HK-2 (cell line): ENCODE results near the gene PPARD.
"Not testable (repeated sequence)": the region's sequence is repeated elsewhere in the genome, so short reads cannot be mapped to it uniquely, and the experiment has no call there.

Experiments used
- DNase-seq: peaks from one replicate; pipeline ENCODE4 v3.0.0-alpha.2; 2018; ENCODE audit not compliant: unreplicated experiment

PPARD gene

DNA sequence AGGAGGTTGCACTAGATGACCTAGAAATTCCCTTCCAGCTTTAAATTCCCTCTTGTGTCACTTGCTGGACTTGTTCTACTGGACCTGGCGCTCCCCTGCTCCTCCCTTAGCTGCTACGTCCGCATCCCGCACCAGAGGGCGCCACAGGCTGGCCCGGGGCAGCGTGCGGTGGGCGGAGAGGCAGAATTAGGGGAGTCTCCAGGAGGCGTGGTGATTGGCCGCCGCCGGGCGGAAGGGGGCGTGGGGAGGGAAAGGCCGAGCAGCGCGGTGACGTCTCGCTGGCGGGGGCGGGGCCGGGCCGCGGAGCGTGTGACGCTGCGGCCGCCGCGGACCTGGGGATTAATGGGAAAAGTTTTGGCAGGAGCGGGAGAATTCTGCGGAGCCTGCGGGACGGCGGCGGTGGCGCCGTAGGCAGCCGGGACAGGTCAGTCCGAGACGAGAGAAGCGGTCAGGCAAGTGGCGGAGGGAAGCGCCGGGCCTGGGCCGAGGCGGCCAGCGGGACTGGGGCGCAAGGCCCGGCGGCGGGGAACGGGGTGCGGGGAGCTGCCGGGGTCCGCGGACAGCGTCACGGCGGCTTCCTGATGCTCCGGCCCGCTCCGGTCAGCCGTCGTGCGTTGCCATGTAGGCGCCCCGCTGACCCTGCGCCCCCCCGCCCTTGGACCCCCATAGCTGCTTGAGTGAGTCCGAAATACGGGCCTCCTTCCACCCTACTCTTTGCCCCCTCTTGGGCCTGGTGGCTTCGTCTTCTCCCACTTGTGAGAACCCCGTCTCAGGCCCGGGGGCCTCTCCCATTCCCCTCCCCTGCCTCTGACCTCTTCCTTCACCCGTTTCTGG lies at the start of gene PPARD:
Gene PPARD, plus strand, starts transcription at position 301 of the 834 bp plus-strand sequence. CDS start 68,530 bp downstream, outside the sequence.
- peak; percentile 98 for DNase-seq

DNA sequence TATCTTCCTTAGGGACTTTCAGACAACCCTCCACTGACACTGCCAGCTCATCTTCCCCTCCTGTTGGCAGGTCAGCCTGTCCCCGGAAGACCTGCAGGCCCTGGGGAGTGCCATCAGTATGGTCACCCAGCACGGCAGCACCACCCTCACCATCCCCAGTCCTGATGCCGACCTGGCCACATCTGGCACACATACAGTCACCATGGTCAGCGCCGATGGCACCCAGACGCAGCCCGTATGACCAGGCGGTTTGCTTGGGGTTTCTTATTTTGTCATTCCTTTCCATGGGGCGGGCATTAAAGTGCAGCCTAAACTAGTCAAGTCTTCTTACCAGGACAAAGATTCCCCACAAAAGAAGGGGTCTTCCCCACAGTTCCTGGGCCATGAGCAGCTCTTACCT lies 48.7 kb upstream of the PPARD start:
- no peak for DNase-seq

DNA sequence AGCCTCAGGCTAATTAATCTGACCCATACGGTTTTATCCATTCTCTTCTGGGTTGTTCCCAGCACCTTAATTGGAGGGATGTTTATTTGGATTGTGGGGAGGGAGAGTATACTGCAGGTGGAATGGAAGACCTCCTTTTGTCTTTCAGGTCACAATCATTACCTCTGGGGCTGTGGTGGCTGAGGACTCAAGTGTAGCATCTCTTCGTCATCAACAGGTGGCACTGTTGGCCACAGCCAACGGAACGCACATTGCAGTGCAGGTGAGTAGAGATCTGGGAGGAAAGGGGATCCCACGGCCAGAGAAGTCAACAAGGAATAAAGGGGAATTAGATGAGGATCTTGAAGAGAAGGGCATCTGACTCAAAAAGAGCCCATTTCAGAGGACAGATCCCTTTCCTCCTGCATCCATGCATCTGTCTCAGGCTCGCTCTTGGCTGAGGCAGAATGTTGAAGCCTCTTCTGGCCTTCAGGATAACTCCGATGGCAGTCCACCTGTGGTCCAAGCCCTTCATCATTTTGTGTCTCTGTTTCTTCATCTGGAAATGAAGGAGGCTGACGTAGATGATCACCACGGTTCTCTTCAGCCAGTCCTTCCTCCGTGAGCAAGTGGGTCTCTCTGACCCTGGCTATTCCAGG lies 47.9 kb upstream of the PPARD start:
- peak; percentile 22 for DNase-seq

DNA sequence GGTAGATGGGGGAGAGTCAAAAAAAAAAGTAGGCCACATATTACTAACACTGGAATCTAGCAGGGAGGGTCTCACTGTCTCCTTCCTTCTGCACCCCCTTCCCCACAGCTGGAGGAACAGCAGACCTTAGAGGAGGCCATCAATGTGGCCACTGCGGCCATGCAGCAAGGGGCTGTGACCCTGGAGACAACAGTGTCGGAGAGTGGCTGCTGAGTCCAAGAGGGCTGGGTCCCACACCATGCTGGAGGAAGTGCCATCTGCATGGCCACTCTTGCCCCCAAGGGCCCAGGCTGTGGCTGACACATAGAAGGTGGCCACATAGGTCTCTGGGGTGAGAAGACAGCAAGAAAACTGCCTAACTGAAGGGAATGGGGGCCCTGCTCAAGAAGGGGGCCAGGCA lies 47.3 kb upstream of the PPARD start:
- no peak for DNase-seq

DNA sequence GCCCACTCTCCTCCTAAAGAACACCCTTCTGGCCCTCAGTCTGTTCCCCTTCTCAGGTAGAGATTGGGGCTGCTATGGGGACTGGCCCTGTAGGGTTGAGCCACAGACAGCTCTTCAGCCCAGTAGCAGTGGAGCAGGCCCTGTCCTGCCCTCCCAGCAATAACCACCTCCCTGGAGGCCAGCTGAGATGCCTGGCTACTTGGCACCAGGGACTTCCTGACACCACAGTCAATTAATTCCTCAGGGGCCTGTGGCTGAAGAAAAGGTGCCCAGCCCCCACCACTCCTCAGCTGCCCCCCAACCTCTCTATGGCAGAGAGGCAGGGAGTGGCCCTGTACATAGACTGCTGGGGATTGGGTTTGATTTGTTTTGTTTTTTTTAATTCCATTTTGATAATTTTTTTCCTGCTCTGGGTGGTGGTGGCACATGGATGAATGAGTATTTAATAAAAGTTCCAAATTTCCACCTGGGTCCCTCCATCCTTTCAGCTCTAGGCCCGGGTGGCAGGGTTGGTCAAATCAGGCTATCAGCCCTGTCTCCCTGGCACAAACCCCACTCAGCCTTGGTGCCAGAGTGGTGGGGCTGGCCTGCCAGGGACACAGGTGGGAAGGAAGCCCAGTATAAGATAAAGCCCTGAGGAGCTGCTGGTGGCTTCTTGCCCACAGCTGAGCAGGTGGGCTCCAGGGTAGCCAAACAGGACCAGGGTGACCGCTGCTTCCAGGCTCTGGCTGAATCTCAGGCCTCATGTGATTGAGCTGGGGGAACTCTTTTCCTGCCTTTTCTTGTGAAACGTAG lies 46.6 kb upstream of the PPARD start:
- no peak for DNase-seq

DNA sequence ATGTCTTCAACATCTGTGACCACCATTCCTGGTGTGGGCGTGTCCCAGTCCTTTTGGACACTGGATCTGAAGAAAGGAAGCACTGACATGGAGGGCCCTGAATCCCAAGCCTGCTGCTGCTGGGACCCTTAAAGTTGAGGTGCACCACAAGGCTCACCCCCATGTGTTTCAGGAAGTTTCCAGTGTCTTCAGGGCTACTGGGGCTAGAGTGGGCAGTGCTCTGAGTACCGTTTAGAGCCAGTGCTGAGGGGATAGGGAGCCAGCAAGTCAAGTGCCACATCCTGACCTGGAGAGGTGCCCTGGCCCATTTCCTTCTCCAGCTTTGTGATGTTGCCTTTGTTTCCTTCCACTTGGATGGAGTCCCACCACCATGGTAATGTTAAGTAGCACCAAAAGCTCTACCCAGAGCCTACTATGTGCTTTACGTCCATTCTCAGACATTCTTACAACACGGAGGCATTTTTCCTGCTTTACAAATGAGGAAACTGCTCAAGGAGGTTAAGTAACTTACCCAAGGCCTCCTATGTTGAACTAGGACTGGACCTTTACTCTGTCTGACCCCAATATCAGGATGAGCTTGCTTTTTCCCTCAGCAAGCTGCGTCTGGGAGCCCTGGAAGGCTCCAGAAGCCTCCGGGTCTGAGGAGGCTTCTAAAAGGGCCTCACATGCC lies 45.3 kb upstream of the PPARD start:
- no peak for DNase-seq

DNA sequence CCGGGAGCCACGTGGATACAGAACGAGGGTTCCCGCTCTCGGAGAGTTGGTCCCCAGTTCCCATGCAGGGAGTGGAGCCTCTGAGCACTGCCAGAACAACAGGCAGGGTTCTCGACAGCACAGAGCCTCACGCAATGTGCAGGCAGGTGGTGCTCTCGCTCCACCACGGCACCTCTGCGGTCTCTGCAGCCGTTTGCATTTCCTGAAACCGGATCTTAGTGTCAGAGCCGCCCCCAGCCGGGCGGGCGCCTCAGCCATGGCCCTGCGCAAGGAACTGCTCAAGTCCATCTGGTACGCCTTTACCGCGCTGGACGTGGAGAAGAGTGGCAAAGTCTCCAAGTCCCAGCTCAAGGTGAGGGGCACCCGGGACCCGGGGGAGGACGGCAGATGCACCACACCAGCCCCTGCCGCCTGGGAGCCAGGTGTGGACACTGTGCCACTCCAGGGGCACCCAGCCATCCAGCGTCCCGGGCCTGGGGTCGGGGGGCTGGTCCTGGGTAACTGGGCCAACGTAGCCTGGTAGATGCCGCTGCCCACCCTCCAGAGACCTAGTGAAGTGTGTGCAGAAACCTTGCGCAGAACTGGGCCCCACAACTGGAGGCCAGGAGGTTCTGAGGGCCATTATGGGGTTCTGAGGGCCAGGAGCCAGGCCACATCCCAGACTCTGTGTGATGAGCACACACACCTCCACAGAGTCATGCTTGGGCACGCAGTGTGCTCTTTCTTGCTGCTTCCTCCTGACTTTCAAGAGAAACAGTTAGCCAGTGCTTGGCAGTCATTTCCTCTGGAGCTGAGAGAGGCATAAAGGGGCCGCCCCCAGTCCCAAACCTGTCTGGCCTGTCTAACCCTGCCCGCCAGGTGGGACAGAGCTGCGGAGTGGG lies 44.5 kb upstream of the PPARD start, which contains the start of gene DEF6:
Gene DEF6, plus strand, starts transcription at position 218 of the 881 bp plus-strand sequence. Its CDS starts 39 bp downstream, at position 257.
- no peak for DNase-seq

DNA sequence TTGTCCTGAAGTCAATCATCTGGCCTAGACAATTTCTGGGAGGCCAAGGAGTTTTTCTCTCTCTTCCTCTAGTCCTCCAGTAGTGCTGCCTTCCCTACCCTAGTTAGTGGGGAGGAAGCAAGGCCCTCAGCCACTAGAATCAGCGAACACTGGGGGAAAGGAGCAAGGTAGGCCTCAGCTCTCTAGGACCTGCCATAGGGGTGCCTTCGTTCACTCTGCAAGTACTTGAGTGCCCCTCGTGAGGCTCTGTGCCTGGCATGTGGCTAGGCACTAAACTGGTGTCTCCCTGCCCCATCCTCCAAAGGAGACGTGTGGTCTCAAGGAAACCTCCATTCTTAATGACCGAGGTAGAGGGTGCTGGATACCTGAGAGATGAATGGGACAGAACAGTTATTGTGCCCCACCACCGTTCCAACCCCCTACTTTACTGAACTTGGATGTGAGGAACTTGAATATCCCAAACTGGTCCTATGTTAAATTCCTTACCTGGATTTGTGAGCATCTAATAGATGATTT lies 43.7 kb upstream of the PPARD start:
- DNase-seq: no peak

DNA sequence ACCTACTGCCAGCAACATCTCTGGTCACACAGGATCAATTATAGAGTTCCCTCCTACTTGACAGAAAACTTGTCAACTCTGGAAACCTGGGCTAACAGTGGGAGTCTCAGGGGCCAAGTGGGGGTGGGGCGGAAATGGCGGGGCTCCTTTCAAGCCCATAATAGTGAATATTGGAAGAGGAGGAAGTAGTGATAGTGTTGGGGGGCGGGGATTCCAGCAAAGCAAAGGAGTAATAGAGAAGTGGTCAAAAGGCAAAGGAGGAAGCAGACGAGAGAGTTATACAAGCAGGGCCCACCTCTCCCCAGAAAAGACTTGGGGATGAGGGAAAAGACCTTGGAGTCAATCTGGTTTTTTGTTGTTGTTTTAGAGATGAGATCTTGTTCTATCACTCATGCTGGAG lies 42.7 kb upstream of the PPARD start:
- DNase-seq: no peak

DNA sequence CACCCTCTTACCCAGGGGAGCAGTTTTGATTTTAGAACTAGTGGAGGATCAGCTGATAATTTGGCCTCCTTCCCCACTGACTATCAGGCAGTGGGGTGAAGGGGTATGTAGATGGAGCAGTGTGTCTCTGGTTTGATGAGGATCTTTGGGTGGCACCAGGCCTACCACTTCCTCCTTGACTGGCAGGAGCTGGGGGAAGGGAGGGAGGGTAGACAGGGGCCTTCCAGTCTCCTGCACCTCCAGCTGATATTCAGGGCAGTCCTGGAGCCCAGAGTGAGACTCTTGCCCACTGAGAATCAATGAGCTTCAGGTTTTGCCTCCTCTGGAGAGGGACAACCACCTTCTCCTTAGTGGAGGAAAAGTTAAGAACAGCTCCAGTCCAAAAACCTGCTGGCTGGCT lies 41.5 kb upstream of the PPARD start:
- DNase-seq: no peak

DNA sequence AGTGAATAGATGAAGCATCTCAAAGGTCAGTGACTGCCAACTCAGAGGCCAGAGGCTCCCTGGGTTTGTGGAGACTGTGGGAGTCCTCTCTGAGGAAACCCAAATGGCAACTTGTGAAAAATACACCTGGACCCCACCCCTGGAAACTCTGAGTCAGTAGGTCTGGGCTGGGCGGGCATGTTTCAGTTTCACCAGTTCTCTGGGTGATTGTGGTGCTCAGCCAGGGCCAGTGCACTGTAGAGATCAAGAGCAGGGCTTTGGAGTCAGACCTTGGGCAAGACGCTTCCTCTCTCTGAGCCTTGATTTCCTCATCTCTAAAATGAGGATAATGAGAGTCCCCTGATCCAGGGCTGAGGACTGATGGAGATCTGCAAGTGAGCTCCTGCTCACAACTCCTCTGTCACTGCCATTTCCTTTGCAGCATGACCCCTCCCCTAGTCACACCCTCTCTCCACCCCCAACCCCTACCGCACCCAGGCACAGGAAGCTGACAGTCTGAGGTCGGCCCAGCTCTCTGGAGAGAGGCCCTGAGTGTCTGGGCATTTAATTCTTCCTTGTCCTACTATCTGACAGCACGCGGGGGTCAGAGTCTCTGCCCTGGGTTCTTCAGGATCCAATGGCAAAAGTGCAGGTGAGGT lies 39.6 kb upstream of the PPARD start:
- peak; percentile 44 for DNase-seq

DNA sequence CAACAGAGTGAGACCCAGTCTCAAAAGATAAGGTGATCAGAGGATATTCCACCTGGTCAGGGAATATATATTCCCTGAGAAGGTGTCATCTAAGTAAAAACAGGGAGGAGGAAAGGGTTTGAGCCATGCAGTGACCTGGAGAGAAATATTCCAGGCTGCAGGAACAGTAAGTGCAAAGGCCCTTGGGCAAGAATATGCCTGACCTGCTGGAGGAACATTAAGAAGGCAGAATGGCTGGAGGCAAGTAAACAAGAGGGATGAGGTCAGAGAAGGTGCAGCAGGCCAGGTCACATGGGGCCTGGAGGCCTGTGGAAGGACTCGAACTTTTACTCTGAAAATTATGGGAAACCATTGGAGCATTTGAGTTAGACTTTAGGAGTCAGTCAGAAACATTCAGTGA lies 38.1 kb upstream of the PPARD start:
- no peak for DNase-seq

DNA sequence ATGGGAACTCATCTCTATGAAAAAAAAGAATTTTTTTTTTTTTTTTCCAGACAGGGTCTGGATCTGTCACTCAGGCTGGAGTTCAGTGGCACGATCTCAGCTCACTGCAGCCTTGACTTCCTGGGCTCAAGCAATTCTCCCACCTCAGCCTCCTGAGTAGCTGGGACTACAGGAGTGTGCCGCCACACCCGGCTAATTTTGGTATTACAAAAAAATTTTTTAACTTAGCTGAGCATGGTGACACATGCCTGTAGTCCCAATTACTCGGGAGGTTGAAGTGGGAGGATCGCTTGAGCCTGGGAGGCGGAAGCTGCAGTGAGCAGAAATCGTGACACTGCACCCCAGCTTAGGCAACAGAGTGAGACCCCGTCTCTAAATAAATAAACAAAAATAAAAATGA lies 37.2 kb upstream of the PPARD start:
- DNase-seq: no peak

DNA sequence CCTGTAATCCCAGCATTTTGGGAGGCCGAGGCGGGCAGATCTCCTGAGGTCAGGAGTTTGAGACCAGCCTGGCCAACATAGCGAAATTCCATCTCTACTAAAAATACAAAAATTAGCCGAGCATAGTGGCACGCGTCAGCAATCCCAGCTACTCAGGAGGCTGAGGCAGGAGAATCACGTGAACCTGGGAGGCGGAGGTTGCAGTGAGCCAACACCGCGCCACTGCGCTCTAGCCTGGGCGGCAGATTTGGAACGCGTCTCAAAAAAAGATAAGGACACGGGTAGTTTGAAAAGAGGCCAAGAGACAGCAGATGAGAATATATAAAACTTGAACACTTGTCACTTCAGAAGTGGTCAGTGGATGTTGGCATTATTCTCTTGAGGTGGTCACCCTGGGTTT lies 35.2 kb upstream of the PPARD start:
- DNase-seq: not testable (repeated sequence)

DNA sequence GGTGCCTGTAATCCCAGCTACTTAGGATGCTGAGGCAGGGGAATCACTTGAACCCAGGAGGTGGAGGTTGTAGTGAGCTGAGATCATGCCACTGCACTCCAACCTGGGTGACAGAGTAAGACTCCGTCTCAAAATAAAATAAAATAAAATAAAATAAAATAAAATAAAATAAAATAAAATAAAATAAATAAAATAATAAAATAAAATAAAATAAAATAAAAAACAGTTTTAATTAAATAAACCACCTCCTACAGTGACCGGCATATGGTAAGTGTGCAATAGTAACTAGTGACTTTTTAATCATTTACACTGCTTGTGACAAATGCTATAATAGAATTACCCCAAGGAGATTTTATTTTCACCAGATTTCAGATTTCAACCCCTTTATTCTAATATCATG lies 33.8 kb upstream of the PPARD start:
- DNase-seq: not testable (repeated sequence)

DNA sequence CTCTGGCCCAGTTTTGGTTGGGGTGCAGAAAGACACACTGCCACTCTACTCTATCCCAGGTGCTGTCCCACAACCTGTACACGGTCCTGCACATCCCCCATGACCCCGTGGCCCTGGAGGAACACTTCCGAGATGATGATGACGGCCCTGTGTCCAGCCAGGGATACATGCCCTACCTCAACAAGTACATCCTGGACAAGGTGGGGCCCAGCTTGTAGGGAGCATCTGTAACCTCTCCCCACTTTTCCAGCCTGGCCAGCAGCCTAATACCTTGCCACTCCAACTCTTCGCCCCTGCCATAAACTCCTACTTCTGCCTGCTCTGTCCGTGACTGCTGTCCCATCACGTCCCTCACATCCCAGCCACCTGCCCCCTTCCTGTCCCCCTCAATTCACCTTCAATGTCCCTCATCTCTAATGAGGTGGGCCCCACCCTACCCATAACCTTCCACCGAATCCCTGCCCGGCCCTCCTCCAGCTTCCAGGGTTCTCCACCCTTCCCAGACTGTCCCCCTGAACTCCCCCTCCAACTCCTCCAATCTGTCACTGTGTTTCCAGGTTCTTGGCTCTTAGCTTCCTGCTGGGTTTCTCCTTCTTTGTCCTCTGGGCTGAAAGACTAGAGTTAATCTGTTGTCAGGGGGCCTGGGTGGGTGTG lies 32.6 kb upstream of the PPARD start:
- DNase-seq: no peak

DNA sequence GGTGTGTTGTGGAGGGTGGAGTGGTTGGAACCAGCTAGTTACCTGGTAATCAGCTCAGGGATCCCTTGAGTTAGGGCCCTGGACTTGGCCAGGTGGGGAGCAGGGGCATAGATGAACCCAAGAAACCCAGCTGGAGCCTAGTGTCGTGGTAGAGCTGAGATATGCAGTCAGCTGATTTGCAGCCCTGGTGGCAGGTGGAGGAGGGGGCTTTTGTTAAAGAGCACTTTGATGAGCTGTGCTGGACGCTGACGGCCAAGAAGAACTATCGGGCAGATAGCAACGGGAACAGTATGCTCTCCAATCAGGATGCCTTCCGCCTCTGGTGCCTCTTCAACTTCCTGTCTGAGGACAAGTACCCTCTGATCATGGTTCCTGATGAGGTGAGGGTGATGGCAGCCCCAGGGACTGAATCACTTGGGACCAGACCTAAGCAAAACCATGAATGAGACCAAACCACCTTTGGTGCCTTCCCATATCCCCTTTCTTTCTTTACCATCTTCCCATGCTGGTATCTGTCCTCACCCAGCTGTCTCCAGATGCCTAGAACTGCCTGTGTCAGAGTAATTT lies 32.0 kb upstream of the PPARD start:
- DNase-seq: no peak

DNA sequence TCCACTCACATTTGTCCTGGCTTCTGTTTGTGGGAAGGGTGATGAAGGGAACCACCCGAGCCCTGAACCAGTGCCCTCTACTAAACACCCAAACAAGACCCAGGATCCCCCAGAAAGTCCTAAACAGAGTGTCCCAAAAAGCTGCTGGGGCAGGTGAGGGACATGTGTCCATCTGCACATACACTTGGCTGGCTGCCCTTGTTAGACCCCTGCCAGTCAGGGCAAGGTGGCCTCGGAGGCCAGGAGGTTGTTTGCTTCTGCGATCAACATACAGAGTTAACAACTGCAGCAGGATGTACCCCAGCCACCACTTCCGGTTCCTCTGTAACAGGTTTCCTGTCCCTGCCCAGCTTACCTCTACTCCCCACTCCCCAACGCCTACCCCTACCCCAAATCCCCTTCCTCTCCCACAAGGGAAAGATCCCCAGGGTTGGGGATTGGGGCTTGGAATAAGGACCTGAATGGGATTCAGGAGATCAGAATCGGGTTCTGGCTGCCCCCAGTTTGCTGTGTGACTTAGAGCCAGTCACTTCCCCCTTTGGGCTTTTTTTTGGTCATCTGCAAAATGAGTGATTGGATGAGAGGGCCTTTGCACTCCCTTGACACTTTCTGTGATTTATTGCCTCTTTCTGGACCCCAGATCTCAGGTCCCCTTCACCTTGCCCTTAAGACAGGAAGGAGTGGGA lies 30.8 kb upstream of the PPARD start:
- DNase-seq: no peak
